ENCODE measurements around the gene ANO2.

Gene ANO2

DNA sequence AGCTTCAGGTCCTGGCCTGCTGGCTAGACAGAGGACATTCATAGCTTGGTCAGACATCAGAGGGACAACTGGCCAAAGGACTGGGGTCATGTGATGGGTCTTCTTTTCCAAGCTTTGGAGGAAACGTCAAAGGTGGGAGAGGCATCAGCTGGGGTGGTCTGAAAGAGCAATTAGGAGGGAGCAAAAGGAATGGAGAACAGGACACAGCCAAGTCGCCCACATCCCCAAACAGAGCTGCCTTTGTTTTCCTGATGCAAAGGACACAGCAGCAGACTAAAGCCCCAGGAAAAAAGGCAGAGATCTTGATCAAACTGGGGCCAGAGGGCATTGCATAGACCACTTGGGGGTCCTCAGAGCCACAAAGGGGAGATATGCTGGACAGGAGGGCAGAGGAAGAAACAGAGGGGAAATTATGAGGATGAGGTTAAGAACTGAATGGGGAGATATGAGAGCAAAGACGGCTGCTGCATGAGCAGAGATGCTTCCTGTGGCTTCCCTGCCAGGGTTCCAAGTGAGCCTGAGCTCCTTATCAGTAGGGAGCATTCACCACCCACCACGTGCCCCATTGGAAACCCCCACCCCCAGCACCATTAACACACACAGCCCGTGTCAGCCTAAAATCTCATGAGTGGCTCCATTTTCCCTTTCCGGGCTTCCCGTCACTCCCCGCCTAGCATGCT, 62.4 kb downstream of the ANO2 start:
- no peak overlapping the region for H3K4me3 ChIP-seq (ENCODE audit: low read length)
- no peaks in the 10 kb centered on the region for H3K9me2 ChIP-seq (replicated peaks; ENCODE audit: control insufficient read depth, low read length)
- no peaks in the 10 kb centered on the region for H3K79me2 ChIP-seq (ENCODE audit: control insufficient read depth, low read length)
- H3F3A ChIP-seq (ENCODE audit: control insufficient read depth, insufficient read depth), result no peaks in the 10 kb centered on the region
- H4K20me1 ChIP-seq (ENCODE audit: control insufficient read depth, insufficient read depth, low read depth, low read length), result no peaks in the 10 kb centered on the region
- no peaks in the 10 kb centered on the region for H3K36me3 ChIP-seq (ENCODE audit: control insufficient read depth, low read length)
- H3K27me3 ChIP-seq (ENCODE audit: control insufficient read depth, low read length), result no peaks in the 10 kb centered on the region; the same call in 1 of the 2 replicates
- no peak overlapping the region for H3K4me2 ChIP-seq (ENCODE audit: low read length)
- TF ChIP-seq EZH2phosphoT487 (IDR thresholded peaks at IDR 0.05; ENCODE audit: borderline replicate concordance, low read length), result no peak
- TF ChIP-seq, protein P1, sequence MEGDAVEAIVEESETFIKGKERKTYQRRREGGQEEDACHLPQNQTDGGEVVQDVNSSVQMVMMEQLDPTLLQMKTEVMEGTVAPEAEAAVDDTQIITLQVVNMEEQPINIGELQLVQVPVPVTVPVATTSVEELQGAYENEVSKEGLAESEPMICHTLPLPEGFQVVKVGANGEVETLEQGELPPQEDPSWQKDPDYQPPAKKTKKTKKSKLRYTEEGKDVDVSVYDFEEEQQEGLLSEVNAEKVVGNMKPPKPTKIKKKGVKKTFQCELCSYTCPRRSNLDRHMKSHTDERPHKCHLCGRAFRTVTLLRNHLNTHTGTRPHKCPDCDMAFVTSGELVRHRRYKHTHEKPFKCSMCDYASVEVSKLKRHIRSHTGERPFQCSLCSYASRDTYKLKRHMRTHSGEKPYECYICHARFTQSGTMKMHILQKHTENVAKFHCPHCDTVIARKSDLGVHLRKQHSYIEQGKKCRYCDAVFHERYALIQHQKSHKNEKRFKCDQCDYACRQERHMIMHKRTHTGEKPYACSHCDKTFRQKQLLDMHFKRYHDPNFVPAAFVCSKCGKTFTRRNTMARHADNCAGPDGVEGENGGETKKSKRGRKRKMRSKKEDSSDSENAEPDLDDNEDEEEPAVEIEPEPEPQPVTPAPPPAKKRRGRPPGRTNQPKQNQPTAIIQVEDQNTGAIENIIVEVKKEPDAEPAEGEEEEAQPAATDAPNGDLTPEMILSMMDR (IDR thresholded peaks at IDR 0.05; ENCODE audit: low read depth, low read length, poor library complexity, severe bottlenecking), result no peak
- H3K9me3 ChIP-seq (ENCODE audit: control insufficient read depth, insufficient read depth, low read length), result no peaks in the 10 kb centered on the region
- no peak overlapping the region for H3K27ac ChIP-seq (ENCODE audit: low read depth, low read length)
- no peaks in the 10 kb centered on the region for H3K4me1 ChIP-seq (ENCODE audit: control insufficient read depth, low read length)

DNA sequence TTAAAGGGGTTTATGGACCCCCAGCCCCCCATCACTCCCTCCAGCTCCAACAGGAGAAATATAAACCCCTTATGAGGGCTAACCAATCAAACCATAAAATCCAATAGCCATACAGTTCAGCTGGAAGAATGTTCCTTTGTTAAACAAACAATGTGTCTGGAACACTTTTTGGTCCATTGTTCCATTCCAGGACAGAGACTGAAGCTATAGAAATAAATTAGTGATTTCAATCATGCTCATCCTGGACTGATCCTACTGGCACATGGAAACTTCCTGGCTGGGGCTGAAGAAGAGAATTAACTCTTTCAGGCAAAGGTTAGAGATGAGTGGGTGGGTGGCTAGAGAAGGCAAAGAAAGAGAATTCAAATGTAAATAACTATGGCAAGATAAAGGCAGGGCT, 63.4 kb downstream of the ANO2 start:
- TF ChIP-seq EZH2phosphoT487 (IDR thresholded peaks at IDR 0.05; ENCODE audit: borderline replicate concordance, low read length), result no peak
- TF ChIP-seq, protein P1 (IDR thresholded peaks at IDR 0.05; ENCODE audit: low read depth, low read length, poor library complexity, severe bottlenecking), result no peak
- no peaks in the 10 kb centered on the region for H4K20me1 ChIP-seq (ENCODE audit: control insufficient read depth, insufficient read depth, low read depth, low read length)
- H3K9me2 ChIP-seq (replicated peaks; ENCODE audit: control insufficient read depth, low read length), result no peaks in the 10 kb centered on the region
- no peaks in the 10 kb centered on the region for H3K9me3 ChIP-seq (ENCODE audit: control insufficient read depth, insufficient read depth, low read length)
- no peaks in the 10 kb centered on the region for H3K36me3 ChIP-seq (ENCODE audit: control insufficient read depth, low read length)
- no peak overlapping the region for H3K4me3 ChIP-seq (ENCODE audit: low read length)
- no peak overlapping the region for H3K27ac ChIP-seq (ENCODE audit: low read depth, low read length)
- no peaks in the 10 kb centered on the region; the same call in 1 of the 2 replicates for H3K27me3 ChIP-seq (ENCODE audit: control insufficient read depth, low read length)
- no peaks in the 10 kb centered on the region for H3K4me1 ChIP-seq (ENCODE audit: control insufficient read depth, low read length)
- H3F3A ChIP-seq (ENCODE audit: control insufficient read depth, insufficient read depth), result no peaks in the 10 kb centered on the region
- no peak overlapping the region for H3K4me2 ChIP-seq (ENCODE audit: low read length)
- H3K79me2 ChIP-seq (ENCODE audit: control insufficient read depth, low read length), result no peaks in the 10 kb centered on the region

DNA sequence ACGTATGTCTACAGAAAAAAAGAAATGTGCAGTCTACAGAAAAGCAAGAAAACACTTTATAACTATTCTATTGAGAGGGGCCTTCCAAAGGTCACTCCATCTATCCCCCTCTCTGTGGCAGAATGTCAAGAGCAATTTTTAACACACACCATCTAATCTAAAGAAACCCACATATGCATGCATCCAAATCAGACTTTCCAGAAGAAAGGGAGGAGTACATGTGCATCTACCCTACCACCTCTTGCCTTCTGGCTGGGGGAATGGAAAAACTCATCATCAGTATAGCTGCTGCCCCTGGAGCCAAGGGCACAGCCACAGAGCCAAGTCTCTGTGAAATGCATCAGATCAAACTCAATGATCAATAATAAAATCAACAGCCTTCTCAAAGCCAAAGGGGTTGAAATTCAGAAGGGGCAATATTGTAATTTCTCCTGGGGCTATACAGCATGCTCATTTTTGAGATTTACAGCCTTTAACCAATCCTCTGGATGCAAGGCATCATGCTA, 63.9 kb downstream of the ANO2 start:
- H3K79me2 ChIP-seq (ENCODE audit: control insufficient read depth, low read length), result no peaks in the 10 kb centered on the region
- H3K9me3 ChIP-seq (ENCODE audit: control insufficient read depth, insufficient read depth, low read length), result no peaks in the 10 kb centered on the region
- no peaks in the 10 kb centered on the region for H3K9me2 ChIP-seq (replicated peaks; ENCODE audit: control insufficient read depth, low read length)
- H3K27ac ChIP-seq (ENCODE audit: low read depth, low read length), result no peak overlapping the region
- TF ChIP-seq, protein P1 (IDR thresholded peaks at IDR 0.05; ENCODE audit: low read depth, low read length, poor library complexity, severe bottlenecking), result no peak
- no peak for TF ChIP-seq EZH2phosphoT487 (IDR thresholded peaks at IDR 0.05; ENCODE audit: borderline replicate concordance, low read length)
- H3K4me3 ChIP-seq (ENCODE audit: low read length), result no peak overlapping the region
- no peaks in the 10 kb centered on the region for H3K36me3 ChIP-seq (ENCODE audit: control insufficient read depth, low read length)
- H4K20me1 ChIP-seq (ENCODE audit: control insufficient read depth, insufficient read depth, low read depth, low read length), result no peaks in the 10 kb centered on the region
- no peaks in the 10 kb centered on the region for H3K4me1 ChIP-seq (ENCODE audit: control insufficient read depth, low read length)
- no peaks in the 10 kb centered on the region; the same call in 1 of the 2 replicates for H3K27me3 ChIP-seq (ENCODE audit: control insufficient read depth, low read length)
- no peak overlapping the region for H3K4me2 ChIP-seq (ENCODE audit: low read length)
- H3F3A ChIP-seq (ENCODE audit: control insufficient read depth, insufficient read depth), result no peaks in the 10 kb centered on the region

Measured in DOHH2 (cell line).